GM12878 (cell line): ENCODE measurements around the gene SNCB. TPM values are rescaled to one million over a fixed set of nuclear protein-coding genes. Genes with fewer than 3 reads are reported as not detected.

Experiments used
- ATAC-seq: fragments of 200-7000 bp; cut with Tn5 transposase; 3 replicates; pipeline ENCODE4 v1.9.1; 2020; ENCODE audit warnings: mild to moderate bottlenecking, moderate library complexity
- BruUV-seq: library from RNA; stranded (reverse); fragments of 400-500 nt; replicated peaks from 2 replicates; lab custom pipeline; 2021; lab: Mats Ljungman, UMichigan
- CTCF ChIA-PET: fragments of 300-600 bp; sonication (Branson Sonifier 250); formaldehyde crosslinking; extraction: SDS; loops from one replicate; lab custom pipeline; 2021; ENCODE audit warnings: inconsistent platforms; lab: Yijun Ruan, JAX
- POLR2A ChIA-PET: fragments of 350-600 bp; formaldehyde crosslinking; extraction: SDS; loops from one replicate; lab custom pipeline; 2021; ENCODE audit warnings: inconsistent platforms; lab: Charles Lee
- RAD21 ChIA-PET: fragments of 300-600 bp; sonication (Branson Sonifier 250); formaldehyde crosslinking; loops from one replicate; lab custom pipeline; 2023; ENCODE audit warnings: antibody characterized with exemption; ENCODE audit not compliant: unreplicated experiment; lab: Charles Lee
- SMC1A ChIA-PET: fragments of 300-600 bp; sonication (Branson Sonifier 250); formaldehyde crosslinking; loops from one replicate; lab custom pipeline; 2023; ENCODE audit not compliant: unreplicated experiment, uncharacterized antibody; lab: Charles Lee
- DNase-seq: peaks from one replicate; pipeline ENCODE4 v3.0.0-alpha.2; 2011; ENCODE audit warnings: low read depth, low spot score
- FAIRE-seq: peaks from 3 replicates; lab custom pipeline; 2011; peaks lifted over from hg19 to GRCh38; lab: Jason Lieb, UNC
- H2AFZ ChIP-seq: 2 replicates; pipeline ENCODE4 v1.6.0; 2011; ENCODE audit warnings: low read depth, low read length, control low read depth; ENCODE audit not compliant: control insufficient read depth
- H3K27ac ChIP-seq: 2 replicates; pipeline ENCODE4 v1.5.1; 2011; ENCODE audit warnings: control low read depth; ENCODE audit not compliant: control insufficient read depth, insufficient read depth
- H3K27me3 ChIP-seq, 2 experiments: replicated peaks in 1 of 2; 2 replicates each; pipeline versions ENCODE4 v1.6.0 to v1.6.1; 2011; ENCODE audit warnings: low read length in 1 of 2; ENCODE audit not compliant: control insufficient read depth in 2 of 2, insufficient read depth in 2 of 2
- H3K36me3 ChIP-seq, 2 experiments: 2 replicates each; pipeline ENCODE4 v1.5.1; 2011; ENCODE audit warnings: low read length in 1 of 2; ENCODE audit not compliant: control insufficient read depth in 2 of 2, insufficient read depth in 2 of 2
- H3K4me1 ChIP-seq: 2 replicates; pipeline ENCODE4 v1.6.1; 2011; ENCODE audit warnings: mild to moderate bottlenecking, low read length, moderate library complexity, mixed read lengths; ENCODE audit not compliant: control insufficient read depth, insufficient read depth
- H3K4me2 ChIP-seq: 2 replicates; pipeline ENCODE4 v1.6.0; 2011; ENCODE audit warnings: control low read depth; ENCODE audit not compliant: control insufficient read depth, insufficient read depth
- H3K4me3 ChIP-seq: fragments of 200-600 bp; sonication (generic); 2 replicates; pipeline ENCODE4 v1.5.1; 2016
- H3K79me2 ChIP-seq: 2 replicates; pipeline ENCODE4 v1.6.0; 2011; ENCODE audit warnings: low read length; ENCODE audit not compliant: control insufficient read depth, insufficient read depth
- H3K9ac ChIP-seq: 2 replicates; pipeline ENCODE4 v1.8.0; 2011; ENCODE audit warnings: low read length, control low read depth, mixed read lengths; ENCODE audit not compliant: control insufficient read depth, insufficient read depth
- H3K9me3 ChIP-seq: replicated peaks from 3 replicates; pipeline ENCODE4 v1.5.1; 2011; ENCODE audit warnings: mild to moderate bottlenecking, low read length; ENCODE audit not compliant: control insufficient read depth, insufficient read depth
- H4K20me1 ChIP-seq: 2 replicates; pipeline ENCODE4 v1.6.0; 2011; ENCODE audit not compliant: control insufficient read depth, insufficient read depth
- BMI1 ChIP-seq: fragments of 450-650 bp; IDR thresholded peaks from 2 replicates; pipeline ENCODE4 v1.6.1; 2016; ENCODE audit warnings: mild to moderate bottlenecking, moderate library complexity, borderline replicate concordance
- CEBPB ChIP-seq, 2 experiments: fragments of 150-350 bp in 1 of 2; IDR thresholded peaks; 2 replicates each; pipeline ENCODE4 v1.6.1; 2012 to 2014; ENCODE audit warnings: low read depth in 2 of 2, low read length in 2 of 2, borderline replicate concordance in 1 of 2, inconsistent platforms in 1 of 2
- CHD4 ChIP-seq: fragments of 200-600 bp; sonication (generic); IDR thresholded peaks from 2 replicates; pipeline ENCODE4 v1.6.1; 2016; ENCODE audit warnings: mild to moderate bottlenecking
- IRF4 ChIP-seq: IDR thresholded peaks from 2 replicates; pipeline ENCODE4 v1.6.1; 2011; ENCODE audit warnings: low read depth, low read length
- NR2C1 ChIP-seq: fragments of 450-650 bp; IDR thresholded peaks from 2 replicates; pipeline ENCODE4 v1.6.1; 2017; ENCODE audit warnings: antibody characterized with exemption, mild to moderate bottlenecking, moderate library complexity
- RUNX3 ChIP-seq: IDR thresholded peaks from 2 replicates; pipeline ENCODE4 v1.6.1; 2012; ENCODE audit warnings: low read length, inconsistent platforms
- SPI1 ChIP-seq: IDR thresholded peaks from 2 replicates; pipeline ENCODE4 v1.6.1; 2011; ENCODE audit warnings: low read depth, mild to moderate bottlenecking, low read length, moderate library complexity, borderline replicate concordance; ENCODE audit not compliant: insufficient read depth
- WGBS: methylation state at CpG from one replicate; pipeline ENCODE4 v1.1.6; 2016; ENCODE audit warnings: low lambda C conversion rate; ENCODE audit not compliant: insufficient replicate concordance, insufficient coverage; ENCODE audit errors: missing lambda C conversion rate; 5-methylcytosine and 5-hydroxymethylcytosine counted together
- in situ Hi-C: fragments of 300-500 bp; cut with MboI; formaldehyde crosslinking; loops from 9 replicates; pipeline ENCODE4 v1.14.3; 2018; ENCODE audit warnings: mixed read lengths
- intact Hi-C: fragments of 100-400 bp; cut with micrococcal nuclease; formaldehyde crosslinking; loops from one replicate; pipeline ENCODE4 v1.14.2; 2022; ENCODE audit not compliant: unreplicated experiment
- polyA plus RNA-seq, 11 experiments: library from polyadenylated mRNA; depleted of rRNA in 4 of 11; unstranded in 6 of 11; stranded (reverse) in 5 of 11; fragments of >200 nt; fragmentation: Nextera tagmentation in 4 of 11; fragmentation: Illumina TruSeq in 1 of 11; extraction: Ambion mirVana in 4 of 11; extraction: Trizol in 1 of 11; gene quantifications; 1 replicate in 1 of 11; 2 replicates in 10 of 11; pipeline versions ENCODE4 v1.2.1 to v1.2.3, GENCODE V29; 2011 to 2016; ENCODE audit warnings: inconsistent platforms in 2 of 11, missing spikeins in 2 of 11, low read depth in 1 of 11
- total RNA-seq, 4 experiments: library from RNA; depleted of rRNA in 3 of 4; stranded (reverse); fragments of >200 nt in 3 of 4; fragmentation: Illumina TruSeq in 1 of 4; extraction: Trizol in 1 of 4; gene quantifications; 2 replicates each; pipeline versions ENCODE4 v1.2.1 to v1.2.3, GENCODE V29; 2013 to 2021
- TF ChIP-seq, protein P1 (sequence below): fragments of 450-650 bp; IDR thresholded peaks from 2 replicates; pipeline ENCODE4 v1.6.1; 2017; ENCODE audit warnings: mild to moderate bottlenecking, moderate library complexity

The SNCB gene
- total and polyA plus RNA-seq, 10 of the 15 experiments (the other 5 are each of a cell fraction or from before 2014, with no cell fraction given) = 0.75 TPM; not detected in 9

DNA sequence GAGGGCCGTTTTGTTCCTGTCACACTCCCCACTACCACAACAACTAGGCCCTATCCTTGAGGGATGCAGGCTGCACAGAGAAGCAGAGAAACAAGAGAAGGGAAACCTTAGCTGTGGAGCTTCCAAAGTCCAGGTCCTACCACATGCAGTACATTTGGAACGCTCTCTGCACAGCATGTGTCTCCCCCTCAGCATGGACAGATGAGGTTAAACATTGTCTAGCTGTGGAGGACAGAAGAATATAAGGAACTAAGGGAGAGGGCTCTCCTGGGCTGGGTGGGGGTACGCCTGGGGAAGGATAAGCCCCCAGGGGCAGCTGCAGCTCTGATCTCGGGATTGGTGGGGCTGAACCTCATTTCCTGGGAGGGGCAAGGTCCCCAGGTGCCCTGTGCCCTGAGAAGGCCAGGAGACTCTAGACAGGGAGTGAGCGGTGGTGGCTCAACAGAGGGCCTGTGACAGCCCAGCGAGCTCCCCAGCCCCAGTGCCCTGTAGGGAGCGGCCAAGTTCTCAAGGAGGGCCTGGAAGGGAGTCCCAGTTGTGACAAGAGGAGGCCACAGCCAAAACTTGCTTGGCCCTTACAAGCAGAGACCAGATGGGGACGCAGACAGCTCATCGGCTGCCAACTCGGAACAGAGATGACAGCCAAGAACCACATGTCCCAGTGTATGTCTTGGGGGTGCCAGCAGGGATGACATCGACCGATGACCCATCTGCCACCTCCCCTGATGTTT is 47.0 kb upstream of the SNCB start:
- intact Hi-C loops = no loop called here
- H3K9me3 ChIP-seq = no peaks in the 10 kb centered on the region
- H3K4me2 ChIP-seq = no peak overlapping the region
- no peaks in the 10 kb centered on the region for H4K20me1 ChIP-seq
- no TSS peak for BruUV-seq
- H2AFZ ChIP-seq = no peak overlapping the region
- H3K36me3 ChIP-seq = no peaks in the 10 kb centered on the region
- peaks cover 2 to 5% of the 10 kb centered on the region in 2 experiments; a peak in 2 of 4 replicates for H3K27me3 ChIP-seq
- no peak overlapping the region for H3K9ac ChIP-seq
- H3K4me3 ChIP-seq = no peak overlapping the region
- TF ChIP-seq NR2C1 = no peak
- TF ChIP-seq, protein P1, sequence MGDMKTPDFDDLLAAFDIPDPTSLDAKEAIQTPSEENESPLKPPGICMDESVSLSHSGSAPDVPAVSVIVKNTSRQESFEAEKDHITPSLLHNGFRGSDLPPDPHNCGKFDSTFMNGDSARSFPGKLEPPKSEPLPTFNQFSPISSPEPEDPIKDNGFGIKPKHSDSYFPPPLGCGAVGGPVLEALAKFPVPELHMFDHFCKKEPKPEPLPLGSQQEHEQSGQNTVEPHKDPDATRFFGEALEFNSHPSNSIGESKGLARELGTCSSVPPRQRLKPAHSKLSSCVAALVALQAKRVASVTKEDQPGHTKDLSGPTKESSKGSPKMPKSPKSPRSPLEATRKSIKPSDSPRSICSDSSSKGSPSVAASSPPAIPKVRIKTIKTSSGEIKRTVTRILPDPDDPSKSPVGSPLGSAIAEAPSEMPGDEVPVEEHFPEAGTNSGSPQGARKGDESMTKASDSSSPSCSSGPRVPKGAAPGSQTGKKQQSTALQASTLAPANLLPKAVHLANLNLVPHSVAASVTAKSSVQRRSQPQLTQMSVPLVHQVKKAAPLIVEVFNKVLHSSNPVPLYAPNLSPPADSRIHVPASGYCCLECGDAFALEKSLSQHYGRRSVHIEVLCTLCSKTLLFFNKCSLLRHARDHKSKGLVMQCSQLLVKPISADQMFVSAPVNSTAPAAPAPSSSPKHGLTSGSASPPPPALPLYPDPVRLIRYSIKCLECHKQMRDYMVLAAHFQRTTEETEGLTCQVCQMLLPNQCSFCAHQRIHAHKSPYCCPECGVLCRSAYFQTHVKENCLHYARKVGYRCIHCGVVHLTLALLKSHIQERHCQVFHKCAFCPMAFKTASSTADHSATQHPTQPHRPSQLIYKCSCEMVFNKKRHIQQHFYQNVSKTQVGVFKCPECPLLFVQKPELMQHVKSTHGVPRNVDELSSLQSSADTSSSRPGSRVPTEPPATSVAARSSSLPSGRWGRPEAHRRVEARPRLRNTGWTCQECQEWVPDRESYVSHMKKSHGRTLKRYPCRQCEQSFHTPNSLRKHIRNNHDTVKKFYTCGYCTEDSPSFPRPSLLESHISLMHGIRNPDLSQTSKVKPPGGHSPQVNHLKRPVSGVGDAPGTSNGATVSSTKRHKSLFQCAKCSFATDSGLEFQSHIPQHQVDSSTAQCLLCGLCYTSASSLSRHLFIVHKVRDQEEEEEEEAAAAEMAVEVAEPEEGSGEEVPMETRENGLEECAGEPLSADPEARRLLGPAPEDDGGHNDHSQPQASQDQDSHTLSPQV = no peak
- TF ChIP-seq CEBPB (IDR thresholded peaks at IDR 0.05; ENCODE audit: borderline replicate concordance in 1 of 2, low read depth in 2 of 2, low read length in 2 of 2) = no peak
- no peak for TF ChIP-seq IRF4
- no peak for TF ChIP-seq BMI1
- no peak for TF ChIP-seq CHD4
- TF ChIP-seq RUNX3 = no peak
- TF ChIP-seq SPI1 = no peak
- in situ Hi-C loops = no loop called here
- ChIA-PET SMC1A (interaction anchor here (2.0 kb wide), 1 partner anchor 17 kb away, joined by 7 read pairs; no protein-coding TSS in a partner anchor), RAD21 (interaction anchor here (2.9 kb wide), 1 partner anchor 17 kb away, joined by 16 read pairs; no protein-coding TSS in a partner anchor), CTCF (interaction anchor here (3.2 kb wide), 1 partner anchor 17 kb away, joined by 25 read pairs; no protein-coding TSS in a partner anchor), POLR2A (no interaction called here)
- FAIRE-seq (no peak), ATAC-seq (no peak), DNase-seq (no peak)
- H3K4me1 ChIP-seq = no peaks in the 10 kb centered on the region
- no peak overlapping the region for H3K27ac ChIP-seq
- no peaks in the 10 kb centered on the region for H3K79me2 ChIP-seq
- WGBS = 60% methylated on average over 12 of the region's 12 CpGs
